Activated T-helper 17 cell treated with anti-CD3 and anti-CD28 coated beads, Interleukin-2, amount 50 U/mL, for 72 hours (primary cell): ENCODE measurements around the gene RACK1. TPM values are rescaled to one million over a fixed set of nuclear protein-coding genes. Genes with fewer than 3 reads are reported as not detected.
A peak's percentile ranks its signal among the peaks of the same experiment; 100 is the strongest.

ENCODE experiments used
- ATAC-seq: fragments of 150-1000 bp; cut with Tn5 transposase; replicated peaks from 2 replicates; pipeline ENCODE4 v1.10.0; 2021; ENCODE audit warnings: mild to moderate bottlenecking, moderate library complexity
- H3K27ac Mint-ChIP-seq: one replicate; pipeline ENCODE4 v1.8.0; 2022; ENCODE audit warnings: mixed read lengths
- H3K27me3 Mint-ChIP-seq: one replicate; pipeline ENCODE4 v1.8.0; 2022; ENCODE audit warnings: mixed read lengths
- H3K36me3 Mint-ChIP-seq: one replicate; pipeline ENCODE4 v1.8.0; 2022; ENCODE audit warnings: low read depth, mild to moderate bottlenecking, mixed read lengths
- H3K4me1 Mint-ChIP-seq: one replicate; pipeline ENCODE4 v1.8.0; 2022; ENCODE audit warnings: mixed read lengths
- H3K4me3 Mint-ChIP-seq: one replicate; pipeline ENCODE4 v1.8.0; 2022; ENCODE audit warnings: mild to moderate bottlenecking, mixed read lengths
- H3K9me3 Mint-ChIP-seq: one replicate; pipeline ENCODE4 v1.8.0; 2022; ENCODE audit warnings: mixed read lengths
- total RNA-seq, 2 donors: library from RNA; stranded (reverse); gene quantifications; one replicate each; pipeline ENCODE4 v1.2.3, GENCODE V29; 2022

The RACK1 gene
- total RNA-seq, 2 donors from 2014 or later: 2,150 to 2,706 TPM

- no peak overlapping the region for H3K4me3 Mint-ChIP-seq
- peaks cover 31% of the 10 kb centered on the region for H3K36me3 Mint-ChIP-seq
- no peak overlapping the region for H3K27ac Mint-ChIP-seq
- no peaks in the 10 kb centered on the region for H3K9me3 Mint-ChIP-seq
- ATAC-seq: no peak
- no peaks in the 10 kb centered on the region for H3K27me3 Mint-ChIP-seq
- H3K4me1 Mint-ChIP-seq: peaks cover 15% of the 10 kb centered on the region
Observed at GRCh38 chr5:181194489-181195248, 49.0 kb downstream of the RACK1 start.

DNA sequence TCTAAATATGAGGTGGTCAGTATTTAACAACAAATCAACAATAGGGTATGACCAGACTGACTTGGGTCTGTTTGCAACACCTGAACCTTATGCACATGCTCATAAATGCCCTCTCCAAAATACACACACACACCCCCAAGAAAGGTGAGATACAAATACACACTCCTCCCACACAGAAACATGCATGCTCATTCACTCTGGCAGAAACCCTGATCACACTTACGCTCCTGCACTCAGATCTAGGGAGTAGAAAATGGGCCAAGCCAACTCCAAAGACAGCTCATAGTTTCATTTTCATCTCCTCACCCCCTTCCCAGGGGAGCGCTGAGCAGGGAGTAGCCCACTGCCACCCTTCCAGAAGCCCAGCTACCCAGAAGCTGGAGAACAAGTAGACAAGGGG lies 50.0 kb downstream of the RACK1 start:
- Mint-ChIP-seq H3K27me3 (no peaks in the 10 kb centered on the region), H3K9me3 (peaks cover under 1% of the 10 kb centered on the region), H3K4me3 (peak overlapping the region; percentile 97), H3K27ac (no peak overlapping the region), H3K36me3 (peaks cover 41% of the 10 kb centered on the region), H3K4me1 (peaks cover 20% of the 10 kb centered on the region)
- no peak for ATAC-seq

- ATAC-seq: no peak
- Mint-ChIP-seq H3K27me3 (no peaks in the 10 kb centered on the region), H3K36me3 (peaks cover 52% of the 10 kb centered on the region), H3K4me3 (peak overlapping the region; percentile 97), H3K27ac (peak overlapping the region; percentile 100), H3K4me1 (peaks cover 25% of the 10 kb centered on the region), H3K9me3 (peaks cover 5% of the 10 kb centered on the region)
Observed at GRCh38 chr5:181192337-181193046, 51.2 kb downstream of the RACK1 start.

- Mint-ChIP-seq H3K9me3 (peaks cover 5% of the 10 kb centered on the region), H3K27ac (peak overlapping the region; percentile 100), H3K27me3 (no peaks in the 10 kb centered on the region), H3K36me3 (peaks cover 59% of the 10 kb centered on the region), H3K4me1 (peaks cover 25% of the 10 kb centered on the region), H3K4me3 (peak overlapping the region; percentile 97)
- peak; percentile 74 for ATAC-seq
Observed at GRCh38 chr5:181191526-181192336, 52.0 kb downstream of the RACK1 start.

GRCh38 chr5:181190711-181191525 lies 52.8 kb downstream of the RACK1 start:
- Mint-ChIP-seq H3K27me3 (no peaks in the 10 kb centered on the region), H3K4me3 (peak overlapping the region; percentile 97), H3K4me1 (peaks cover 25% of the 10 kb centered on the region), H3K27ac (peak overlapping the region; percentile 100), H3K9me3 (peaks cover 5% of the 10 kb centered on the region), H3K36me3 (peaks cover 59% of the 10 kb centered on the region)
- peak; percentile 5 for ATAC-seq

DNA sequence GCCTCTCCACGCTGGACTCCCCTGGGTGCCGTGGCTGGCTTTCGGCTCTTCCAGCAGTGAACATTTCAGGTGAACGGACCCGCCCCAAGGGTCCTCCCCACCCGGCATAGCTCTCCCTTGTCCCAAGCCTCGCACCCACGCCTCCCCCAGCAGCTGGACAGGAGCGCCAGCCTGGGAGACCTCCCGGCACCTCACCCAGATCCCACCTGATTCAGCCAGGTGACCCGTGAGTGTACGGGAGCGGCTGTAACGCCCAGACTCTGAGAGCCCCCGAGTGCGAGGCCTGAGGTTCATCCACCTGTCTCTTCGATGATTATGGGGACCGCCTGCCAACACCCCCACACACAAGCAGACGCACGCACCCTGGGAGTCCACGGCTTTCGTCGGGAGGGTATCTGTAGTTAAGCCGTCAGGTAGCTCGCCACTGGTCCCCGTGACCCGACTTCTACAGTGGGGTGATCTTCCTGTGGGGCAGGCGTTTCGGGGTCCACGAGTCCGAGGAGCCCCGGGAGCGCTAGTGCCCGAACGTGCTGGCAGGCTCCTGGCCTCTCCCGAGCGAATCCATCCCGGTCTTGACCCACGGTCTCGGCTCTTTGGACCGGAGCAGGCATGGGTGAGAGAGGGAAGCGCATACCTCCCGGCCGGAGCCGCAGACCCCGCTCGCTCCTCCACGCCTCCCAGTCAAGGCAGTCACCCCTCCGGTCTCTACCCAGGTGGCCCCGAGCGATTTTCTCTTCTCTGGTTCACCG lies 53.6 kb downstream of the RACK1 start:
- peak; percentile 7 for ATAC-seq
- H3K27me3 Mint-ChIP-seq: no peaks in the 10 kb centered on the region
- peaks cover 59% of the 10 kb centered on the region for H3K36me3 Mint-ChIP-seq
- peaks cover 25% of the 10 kb centered on the region for H3K4me1 Mint-ChIP-seq
- peaks cover 5% of the 10 kb centered on the region for H3K9me3 Mint-ChIP-seq
- peak overlapping the region; percentile 100 for H3K27ac Mint-ChIP-seq
- H3K4me3 Mint-ChIP-seq: peak overlapping the region; percentile 97

- Mint-ChIP-seq H3K27me3 (no peaks in the 10 kb centered on the region), H3K9me3 (peaks cover 5% of the 10 kb centered on the region), H3K4me1 (peaks cover 25% of the 10 kb centered on the region), H3K36me3 (peaks cover 59% of the 10 kb centered on the region), H3K4me3 (peak overlapping the region; percentile 97), H3K27ac (peak overlapping the region; percentile 100)
- peak; percentile 36 for ATAC-seq
Observed at GRCh38 chr5:181189363-181189961, 54.2 kb downstream of the RACK1 start.

DNA sequence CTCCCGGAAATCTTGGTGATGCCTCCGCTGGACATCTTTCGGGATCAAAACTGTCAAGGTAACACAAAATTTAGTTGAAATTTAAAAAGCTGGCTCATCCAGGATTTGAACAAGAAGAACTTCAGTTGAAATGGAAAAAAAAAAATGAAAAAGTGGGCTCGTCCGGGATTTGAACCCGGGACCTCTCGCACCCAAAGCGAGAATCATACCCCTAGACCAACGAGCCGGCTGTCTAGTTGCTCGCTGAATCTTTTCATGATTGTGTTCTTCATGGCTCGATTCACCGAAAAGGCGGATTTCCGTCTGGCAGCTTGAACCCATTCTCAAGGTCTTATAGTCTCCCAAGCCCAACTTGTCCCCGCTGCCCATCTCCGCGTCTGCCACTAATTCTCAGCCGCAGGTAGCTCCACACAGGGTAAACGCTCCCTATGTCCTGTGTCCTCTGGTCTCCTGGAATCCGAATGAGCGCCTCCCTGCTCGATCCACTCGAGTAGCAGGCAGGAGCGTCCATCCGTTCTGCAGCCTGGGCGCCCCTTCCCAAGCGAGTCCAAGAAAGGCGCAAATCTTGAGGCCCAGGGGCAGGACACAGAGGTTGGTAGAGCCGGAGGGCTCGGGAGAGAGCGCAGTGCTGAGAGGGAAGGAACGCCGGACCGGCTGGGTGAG lies 54.9 kb downstream of the RACK1 start:
- H3K4me3 Mint-ChIP-seq: peak overlapping the region; percentile 97
- H3K4me1 Mint-ChIP-seq: peaks cover 30% of the 10 kb centered on the region
- peaks cover 5% of the 10 kb centered on the region for H3K9me3 Mint-ChIP-seq
- peak overlapping the region; percentile 100 for H3K27ac Mint-ChIP-seq
- peaks cover 59% of the 10 kb centered on the region for H3K36me3 Mint-ChIP-seq
- no peak for ATAC-seq
- H3K27me3 Mint-ChIP-seq: no peaks in the 10 kb centered on the region

DNA sequence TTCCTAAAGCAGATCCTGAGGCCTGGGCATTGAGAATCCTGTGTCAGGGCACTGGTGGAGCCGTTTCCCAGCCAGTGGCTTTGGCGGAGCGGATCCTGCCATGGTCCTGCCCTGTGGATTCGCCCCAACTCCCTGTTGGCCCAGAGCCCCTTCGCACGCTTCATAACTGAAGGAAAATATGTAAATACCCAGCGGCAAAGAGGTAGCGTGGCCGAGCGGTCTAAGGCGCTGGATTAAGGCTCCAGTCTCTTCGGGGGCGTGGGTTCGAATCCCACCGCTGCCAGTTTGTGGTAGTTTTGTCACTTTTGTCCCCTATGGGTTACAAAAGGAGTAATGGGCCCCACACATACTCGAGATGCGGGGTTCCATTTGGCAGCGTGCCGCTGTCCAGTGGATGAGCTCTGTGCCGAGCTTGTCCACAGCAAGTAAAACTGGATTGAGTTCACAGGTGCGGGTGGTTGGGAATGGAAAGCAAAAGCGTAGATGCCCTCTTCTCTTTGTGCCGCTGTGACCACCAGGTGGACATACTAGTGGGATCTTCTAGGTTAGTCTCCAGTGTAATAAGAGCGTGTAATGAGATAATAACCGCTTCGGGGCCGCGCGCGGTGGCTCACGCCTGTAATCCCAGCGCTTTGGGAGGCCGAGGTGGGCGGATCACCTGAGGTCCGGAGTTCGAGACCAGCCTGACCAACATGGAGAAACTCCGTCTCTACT lies 56.0 kb downstream of the RACK1 start:
- peaks cover 57% of the 10 kb centered on the region for H3K36me3 Mint-ChIP-seq
- peaks cover 30% of the 10 kb centered on the region for H3K4me1 Mint-ChIP-seq
- H3K9me3 Mint-ChIP-seq: peaks cover 5% of the 10 kb centered on the region
- no peaks in the 10 kb centered on the region for H3K27me3 Mint-ChIP-seq
- no peak for ATAC-seq
- H3K4me3 Mint-ChIP-seq: peak overlapping the region; percentile 97
- peak overlapping the region; percentile 100 for H3K27ac Mint-ChIP-seq

DNA sequence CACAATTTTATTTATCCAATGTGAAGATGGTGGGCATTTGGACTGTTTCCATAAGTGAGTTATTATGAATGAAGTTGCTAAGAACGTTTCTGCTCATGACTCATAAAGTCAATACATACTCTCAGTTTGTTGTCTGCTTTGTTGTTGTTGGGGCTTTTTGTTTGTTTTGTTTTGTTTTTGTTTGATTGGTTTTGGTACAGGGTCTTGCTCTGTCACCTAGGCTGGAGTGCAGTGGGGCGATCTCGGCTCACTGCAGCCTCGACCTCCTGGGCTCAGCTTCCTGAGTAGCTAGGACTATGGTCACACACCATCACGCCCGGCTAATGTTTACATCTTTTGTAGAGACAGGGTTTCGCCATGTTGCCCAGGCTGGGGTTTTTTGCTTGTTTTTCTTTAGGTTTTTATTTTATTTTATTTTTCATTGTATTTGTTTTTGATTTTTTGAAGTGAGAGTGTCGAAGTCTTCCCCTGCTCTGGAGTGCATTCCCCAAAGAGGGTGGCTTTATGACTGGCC lies 56.7 kb downstream of the RACK1 start:
- Mint-ChIP-seq H3K27me3 (no peaks in the 10 kb centered on the region), H3K9me3 (peaks cover 5% of the 10 kb centered on the region), H3K27ac (peak overlapping the region; percentile 100), H3K4me3 (peak overlapping the region; percentile 97), H3K36me3 (peaks cover 51% of the 10 kb centered on the region), H3K4me1 (peaks cover 32% of the 10 kb centered on the region)
- no peak for ATAC-seq
